Calu3 (cell line): ENCODE measurements around the gene HNRNPA1L2. TPM values are rescaled to one million over a fixed set of nuclear protein-coding genes. Genes with fewer than 3 reads are reported as not detected.
A peak's percentile ranks its signal among the peaks of the same experiment; 100 is the strongest.

ENCODE experiments used
- BruUV-seq: library from RNA; stranded (reverse); fragments of 400-500 nt; replicated peaks from 2 replicates; lab custom pipeline; 2021; lab: Mats Ljungman, UMichigan
- CTCF ChIA-PET: fragments of 300-600 bp; sonication (Branson Sonifier 250); formaldehyde crosslinking; loops from one replicate; lab custom pipeline; 2022; ENCODE audit warnings: antibody characterized with exemption; lab: Charles Lee
- DNase-seq: peaks from one replicate; pipeline ENCODE4 v3.0.0; 2022
- H3K27ac Mint-ChIP-seq: one replicate; pipeline ENCODE4 v1.8.0; 2022; ENCODE audit warnings: mixed read lengths; ENCODE audit not compliant: unreplicated experiment
- H3K27me3 Mint-ChIP-seq: one replicate; pipeline ENCODE4 v1.8.0; 2022; ENCODE audit warnings: mixed read lengths; ENCODE audit not compliant: unreplicated experiment
- H3K36me3 Mint-ChIP-seq: one replicate; pipeline ENCODE4 v1.8.0; 2022; ENCODE audit warnings: mild to moderate bottlenecking, moderate library complexity, mixed read lengths; ENCODE audit not compliant: insufficient read depth, unreplicated experiment
- H3K4me1 Mint-ChIP-seq: one replicate; pipeline ENCODE4 v1.8.0; 2022; ENCODE audit warnings: mild to moderate bottlenecking, low read depth, mixed read lengths; ENCODE audit not compliant: unreplicated experiment
- H3K4me3 Mint-ChIP-seq: one replicate; pipeline ENCODE4 v1.8.0; 2022; ENCODE audit warnings: mild to moderate bottlenecking, low read depth, moderate library complexity, mixed read lengths; ENCODE audit not compliant: unreplicated experiment
- H3K9me3 Mint-ChIP-seq: one replicate; pipeline ENCODE4 v1.8.0; 2022; ENCODE audit warnings: low read depth, mixed read lengths; ENCODE audit not compliant: unreplicated experiment
- CTCF ChIP-seq: fragments of 200-600 bp; IDR thresholded peaks from one replicate; pipeline ENCODE4 v1.8.0; 2022; ENCODE audit warnings: antibody characterized with exemption; ENCODE audit not compliant: unreplicated experiment
- intact Hi-C: fragments of 100-400 bp; cut with micrococcal nuclease; formaldehyde crosslinking; loops from one replicate; pipeline ENCODE4 v1.10.0; 2022; ENCODE audit not compliant: unreplicated experiment
- total RNA-seq: library from RNA; stranded (reverse); gene quantifications from 2 replicates; pipeline ENCODE4 v1.2.3, GENCODE V29; 2022

HNRNPA1L2 gene
- total RNA-seq, 1 experiment from 2014 or later: 6.8 TPM

GRCh38 chr13:52646967-52647366 is 4.7 kb downstream of the HNRNPA1L2 start:
- H3K27me3 Mint-ChIP-seq: no peaks in the 10 kb centered on the region
- H3K27ac Mint-ChIP-seq: no peak overlapping the region
- BruUV-seq: no TSS peak
- intact Hi-C loops: no loop called here
- no peaks in the 10 kb centered on the region for H3K9me3 Mint-ChIP-seq
- no peak overlapping the region for H3K4me3 Mint-ChIP-seq
- peaks cover 4% of the 10 kb centered on the region for H3K36me3 Mint-ChIP-seq
- no peak for DNase-seq
- no peak for TF ChIP-seq CTCF
- peaks cover 8% of the 10 kb centered on the region for H3K4me1 Mint-ChIP-seq
- CTCF ChIA-PET: interaction anchor here (0.7 kb wide), 1 partner anchor 144 kb away, joined by 5 read pairs; no protein-coding TSS in a partner anchor

DNA sequence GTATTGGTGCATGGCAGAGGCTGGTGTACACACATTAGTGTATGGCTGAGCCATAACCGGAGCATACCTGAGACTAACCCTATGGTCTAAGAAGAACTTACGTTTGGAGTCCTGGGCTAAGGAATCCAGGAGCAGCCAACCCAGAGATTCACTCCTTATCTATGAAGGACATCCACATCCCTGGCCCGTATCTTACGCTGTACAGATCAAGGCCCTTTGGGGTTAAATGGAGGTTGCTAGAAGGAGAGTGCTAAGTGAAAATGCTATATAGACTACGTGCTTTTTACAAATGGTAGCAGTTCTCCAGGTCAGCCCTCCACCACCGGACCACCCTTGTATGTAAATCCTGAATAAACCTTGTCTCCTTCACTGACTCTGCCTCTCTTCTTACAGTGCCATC is 8.5 kb downstream of the HNRNPA1L2 start:
- Mint-ChIP-seq H3K36me3 (peaks cover 4% of the 10 kb centered on the region), H3K4me1 (peaks cover 8% of the 10 kb centered on the region), H3K27me3 (no peaks in the 10 kb centered on the region), H3K9me3 (no peaks in the 10 kb centered on the region), H3K4me3 (no peak overlapping the region), H3K27ac (no peak overlapping the region)
- CTCF ChIA-PET: no interaction called here
- TF ChIP-seq CTCF: no peak
- DNase-seq: no peak
- BruUV-seq: no TSS peak
- intact Hi-C loops: no loop called here

- no peaks in the 10 kb centered on the region for H3K9me3 Mint-ChIP-seq
- no peaks in the 10 kb centered on the region for H3K27me3 Mint-ChIP-seq
- intact Hi-C loops: loop anchor here (2.0 kb wide), 1 partner anchor 157 kb away; no protein-coding TSS in a partner anchor
- H3K27ac Mint-ChIP-seq: no peak overlapping the region
- CTCF ChIA-PET: interaction anchor here (0.5 to 1.7 kb wide), 2 partner anchors 39 to 157 kb away, joined by 5 to 12 read pairs; no protein-coding TSS in a partner anchor
- H3K36me3 Mint-ChIP-seq: peaks cover 4% of the 10 kb centered on the region
- TF ChIP-seq CTCF: no peak
- no peak for DNase-seq
- H3K4me3 Mint-ChIP-seq: no peak overlapping the region
- no peaks in the 10 kb centered on the region for H3K4me1 Mint-ChIP-seq
- BruUV-seq: no TSS peak
Measured at GRCh38 chr13:52651897-52652195, 9.6 kb downstream of the HNRNPA1L2 start.

DNA sequence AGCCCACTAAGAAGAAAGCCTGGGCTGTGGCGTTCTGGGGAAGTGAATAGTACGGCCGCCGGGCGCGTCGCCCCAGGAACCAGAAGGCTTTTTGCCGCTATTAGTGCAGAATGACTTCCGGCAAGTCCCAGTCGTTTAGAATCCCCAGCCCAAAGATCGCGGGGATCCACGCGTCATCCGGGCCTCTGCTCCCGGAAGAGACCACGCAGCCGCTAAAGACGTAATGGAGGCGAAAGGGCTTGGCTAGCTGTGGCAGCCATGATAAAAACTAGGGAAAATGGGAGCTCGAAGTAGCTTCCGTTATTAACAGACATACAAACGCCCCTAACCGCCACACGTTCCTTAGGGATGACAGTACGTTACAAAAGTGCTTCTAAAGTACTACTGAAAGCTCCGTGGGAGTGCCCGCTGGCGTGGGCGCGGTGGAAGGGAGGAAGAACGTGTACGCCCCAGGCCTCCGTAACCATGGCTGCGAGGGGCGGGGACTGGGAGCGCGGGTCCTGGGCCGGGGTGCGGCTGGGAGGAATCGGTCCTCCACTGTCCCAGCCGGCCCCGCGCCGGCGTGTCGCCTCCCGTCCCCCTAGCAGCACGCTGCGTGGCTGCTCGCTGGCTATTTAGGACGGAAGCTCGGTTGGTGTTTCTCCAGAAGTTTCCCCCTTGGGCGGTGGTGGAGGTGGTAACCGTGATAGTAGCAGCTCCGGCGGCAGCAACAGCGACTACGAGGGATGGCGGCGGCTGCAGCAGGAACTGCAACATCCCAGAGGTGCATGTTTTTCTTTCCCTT is 10.2 kb downstream of the HNRNPA1L2 start, which contains the start of gene SUGT1:
Gene SUGT1 (plus strand): TSS at position 641 of the 784 bp plus-strand sequence. CDS start 85 bp downstream, at position 726.
- intact Hi-C loops: loop anchor here (2.0 kb wide), 1 partner anchor 156 kb away; no protein-coding TSS in a partner anchor
- no peaks in the 10 kb centered on the region for H3K27me3 Mint-ChIP-seq
- peak; percentile 98 for DNase-seq
- no peaks in the 10 kb centered on the region for H3K4me1 Mint-ChIP-seq
- H3K36me3 Mint-ChIP-seq: peaks cover 4% of the 10 kb centered on the region
- TF ChIP-seq CTCF: no peak
- H3K9me3 Mint-ChIP-seq: no peaks in the 10 kb centered on the region
- no TSS peak for BruUV-seq
- CTCF ChIA-PET: interaction anchor here (0.6 to 1.8 kb wide), 6 partner anchors 20 to 316 kb away, joined by 3 to 12 read pairs (median 5); no protein-coding TSS in a partner anchor
- no peak within 1 kb of the TSS for H3K27ac Mint-ChIP-seq
- no peak within 1 kb of the TSS for H3K4me3 Mint-ChIP-seq
